ENCODE results near the gene LIMS1.
"Not testable (repeated sequence)": the region's sequence is repeated elsewhere in the genome, so short reads cannot be mapped to it uniquely, and the experiment has no call there.

- TF ChIP-seq POLR2AphosphoS5 (IDR thresholded peaks at IDR 0.05; ENCODE audit: borderline replicate concordance, low read depth, low read length); EZH2 (IDR thresholded peaks at IDR 0.05); FOXP2 (optimal IDR thresholded peaks at IDR 0.05; ENCODE audit: control extremely low read depth, extremely low read length, insufficient read depth): not testable (repeated sequence)
These were observed 138.0 kb downstream of the LIMS1 start for GRCh38 chr2:108672200-108672805.
